HG03520 (cell line): Measurements from ENCODE around the gene RGS6.

Source experiments
- ATAC-seq: cut with Tn5 transposase; IDR thresholded peaks from one replicate; pipeline ENCODE4 v1.9.1; 2021; ENCODE audit warnings: mild to moderate bottlenecking, moderate library complexity; ENCODE audit not compliant: unreplicated experiment

RGS6 gene

GRCh38 chr14:72568296-72568992, 636.2 kb downstream of the RGS6 start:
- no peak for ATAC-seq

GRCh38 chr14:72573725-72574417, 641.6 kb downstream of the RGS6 start:
- no peak for ATAC-seq

GRCh38 chr14:72574715-72575114, 642.5 kb downstream of the RGS6 start:
- no peak for ATAC-seq

- no peak for ATAC-seq
These were observed 644.0 kb downstream of the RGS6 start for GRCh38 chr14:72576258-72576657.

GRCh38 chr14:72577521-72577920, 645.3 kb downstream of the RGS6 start:
- ATAC-seq: no peak

- ATAC-seq: no peak
These were observed 646.3 kb downstream of the RGS6 start for GRCh38 chr14:72578514-72578913.

GRCh38 chr14:72582582-72582981, 650.4 kb downstream of the RGS6 start:
- ATAC-seq: no peak

- ATAC-seq: no peak
These were observed 651.4 kb downstream of the RGS6 start for GRCh38 chr14:72583316-72584272.

GRCh38 chr14:72588521-72588920, 656.3 kb downstream of the RGS6 start:
- ATAC-seq: no peak

- no peak for ATAC-seq
These were observed 657.4 kb downstream of the RGS6 start for GRCh38 chr14:72589652-72590051.

- ATAC-seq: no peak
These were observed 658.3 kb downstream of the RGS6 start for GRCh38 chr14:72590577-72590976.

- ATAC-seq: no peak
These were observed 659.2 kb downstream of the RGS6 start for GRCh38 chr14:72591391-72591790.

GRCh38 chr14:72594099-72594901, 662.1 kb downstream of the RGS6 start:
- no peak for ATAC-seq

GRCh38 chr14:72595152-72595862, 663.1 kb downstream of the RGS6 start:
- ATAC-seq: no peak

- ATAC-seq: no peak
These were observed 665.3 kb downstream of the RGS6 start for GRCh38 chr14:72597252-72598233.

- ATAC-seq: no peak
These were observed 666.1 kb downstream of the RGS6 start for GRCh38 chr14:72598306-72598705.

- ATAC-seq: no peak
These were observed 667.6 kb downstream of the RGS6 start for GRCh38 chr14:72599579-72600470.
